H1 (cell line): ENCODE results near the gene ADAM12. TPM values are rescaled to one million over a fixed set of nuclear protein-coding genes. Genes with fewer than 3 reads are reported as not detected.

Source experiments
- CTCF ChIA-PET: fragments of 300-600 bp; sonication (Branson Sonifier 250); formaldehyde crosslinking; loops from one replicate; lab custom pipeline; 2021; ENCODE audit not compliant: partially characterized antibody; lab: Charles Lee
- POLR2A ChIA-PET: fragments of 300-600 bp; sonication (Branson Sonifier 250); formaldehyde crosslinking; loops from one replicate; lab custom pipeline; 2021; ENCODE audit warnings: inconsistent platforms; ENCODE audit not compliant: partially characterized antibody; lab: Charles Lee
- DNase-seq, 2 experiments: peaks; one replicate each; pipeline versions ENCODE4 v3.0.0 to v3.0.0-alpha.2; 2010 to 2022; ENCODE audit warnings: low spot score in 2 of 2, low read depth in 1 of 2, mixed read lengths in 1 of 2
- FAIRE-seq: peaks from 2 replicates; lab custom pipeline; 2011; peaks lifted over from hg19 to GRCh38; lab: Jason Lieb, UNC
- H2AFZ ChIP-seq: 2 replicates; pipeline ENCODE4 v1.8.1; 2012; ENCODE audit warnings: low read length, inconsistent platforms
- H2AK5ac ChIP-seq: 2 replicates; pipeline ENCODE4 v1.6.1; 2013; ENCODE audit warnings: low read depth, low read length
- H2BK120ac ChIP-seq: replicated peaks from 2 replicates; pipeline ENCODE3; 2013; ENCODE audit warnings: low read depth, low read length, inconsistent platforms
- H2BK12ac ChIP-seq: 2 replicates; pipeline ENCODE4 v1.6.1; 2013; ENCODE audit warnings: low read depth, low read length
- H2BK15ac ChIP-seq: 2 replicates; pipeline ENCODE4 v1.6.1; 2013; ENCODE audit warnings: low read length
- H2BK20ac ChIP-seq: 2 replicates; pipeline ENCODE4 v1.6.1; 2013; ENCODE audit warnings: low read length
- H2BK5ac ChIP-seq: 2 replicates; pipeline ENCODE4 v1.6.1; 2013; ENCODE audit warnings: low read depth, low read length
- H3K14ac ChIP-seq: 2 replicates; pipeline ENCODE4 v1.6.1; 2013; ENCODE audit warnings: inconsistent platforms; ENCODE audit not compliant: insufficient read length
- H3K18ac ChIP-seq: 2 replicates; pipeline ENCODE4 v1.6.1; 2013; ENCODE audit warnings: low read length; ENCODE audit errors: extremely low read depth
- H3K23ac ChIP-seq: 2 replicates; pipeline ENCODE4 v1.6.1; 2013; ENCODE audit warnings: inconsistent platforms; ENCODE audit not compliant: insufficient read length
- H3K23me2 ChIP-seq: 2 replicates; pipeline ENCODE4 v1.6.1; 2013; ENCODE audit warnings: low read depth, low read length
- H3K27ac ChIP-seq: 2 replicates; pipeline ENCODE4 v1.6.1; 2011; ENCODE audit warnings: low read depth, low read length, inconsistent platforms
- H3K27me3 ChIP-seq, 4 experiments: replicated peaks in 1 of 4; 1 replicate in 1 of 4; 2 replicates in 3 of 4; pipeline versions ENCODE4 v1.6.1 to v1.8.1; 2011 to 2013; ENCODE audit warnings: low read length in 3 of 4, mild to moderate bottlenecking in 3 of 4, inconsistent platforms in 2 of 4, mixed read lengths in 2 of 4, moderate library complexity in 1 of 4; ENCODE audit not compliant: control insufficient read depth in 3 of 4, insufficient read depth in 3 of 4; ENCODE audit errors: extremely low read depth in 1 of 4
- H3K36me3 ChIP-seq, 4 experiments: 2 replicates each; pipeline versions ENCODE4 v1.6.1 to v1.8.1; 2011 to 2013; ENCODE audit warnings: mild to moderate bottlenecking in 4 of 4, low read length in 3 of 4, moderate library complexity in 2 of 4, control low read depth in 1 of 4, inconsistent platforms in 1 of 4; ENCODE audit not compliant: insufficient read depth in 4 of 4, control insufficient read depth in 2 of 4
- H3K4ac ChIP-seq: replicated peaks from 2 replicates; pipeline ENCODE3; 2013; ENCODE audit warnings: low read length, low read depth, mixed read lengths, inconsistent platforms; ENCODE audit not compliant: insufficient read length
- H3K4me1 ChIP-seq, 4 experiments: replicated peaks in 1 of 4; 1 replicate in 1 of 4; 2 replicates in 3 of 4; pipeline versions ENCODE4 v1.6.1 to v1.8.1; 2011 to 2013; ENCODE audit warnings: low read length in 3 of 4, inconsistent platforms in 2 of 4, mixed read lengths in 1 of 4; ENCODE audit not compliant: insufficient read depth in 4 of 4, control insufficient read depth in 3 of 4
- H3K4me2 ChIP-seq, 2 experiments: 2 replicates each; pipeline versions ENCODE4 v1.6.1 to v1.8.1; 2011 to 2013; ENCODE audit warnings: low read depth in 2 of 2, low read length in 2 of 2, control low read depth in 1 of 2, inconsistent platforms in 1 of 2, mild to moderate bottlenecking in 1 of 2; ENCODE audit not compliant: insufficient read depth in 1 of 2
- H3K4me3 ChIP-seq, 4 experiments: fragments of 200-600, 300-600 bp in 1 of 4; sonication (generic), shearing (Covaris generic), sonication (Bioruptor Twin) in 1 of 4; 2 replicates each; pipeline versions ENCODE4 v1.5.1 to v1.8.1; 2011 to 2016; ENCODE audit warnings: low read length in 4 of 4, low read depth in 3 of 4, control low read depth in 2 of 4, inconsistent platforms in 2 of 4, mild to moderate bottlenecking in 2 of 4, mixed read lengths in 1 of 4, moderate library complexity in 1 of 4; ENCODE audit not compliant: insufficient read depth in 2 of 4; ENCODE audit errors: extremely low read depth in 1 of 4
- H3K56ac ChIP-seq: replicated peaks from 2 replicates; pipeline ENCODE3; 2013; ENCODE audit warnings: low read depth, mild to moderate bottlenecking, mixed read lengths, low read length, inconsistent platforms; ENCODE audit not compliant: insufficient read length
- H3K79me1 ChIP-seq: 2 replicates; pipeline ENCODE4 v1.6.1; 2013; ENCODE audit warnings: low read depth, low read length, control low read depth
- H3K79me2 ChIP-seq, 2 experiments: 2 replicates each; pipeline versions ENCODE4 v1.6.1 to v1.8.1; 2012 to 2013; ENCODE audit warnings: low read length in 2 of 2, mild to moderate bottlenecking in 2 of 2, inconsistent platforms in 1 of 2; ENCODE audit not compliant: insufficient read depth in 2 of 2, control insufficient read depth in 1 of 2
- H3K9ac ChIP-seq, 4 experiments: replicated peaks in 1 of 4; 1 replicate in 1 of 4; 2 replicates in 3 of 4; pipeline versions ENCODE4 v1.6.1 to v1.8.1; 2011 to 2013; ENCODE audit warnings: low read depth in 3 of 4, low read length in 3 of 4, control low read depth in 2 of 4, mild to moderate bottlenecking in 2 of 4, moderate library complexity in 2 of 4, inconsistent platforms in 1 of 4; ENCODE audit errors: extremely low read depth in 1 of 4
- H3K9me3 ChIP-seq, 2 experiments: 2 replicates each; pipeline versions ENCODE4 v1.6.1 to v1.8.1; 2012 to 2013; ENCODE audit warnings: mild to moderate bottlenecking in 2 of 2, moderate library complexity in 2 of 2, control low read depth in 1 of 2, inconsistent platforms in 1 of 2, low read depth in 1 of 2, low read length in 1 of 2, mixed read lengths in 1 of 2; ENCODE audit not compliant: insufficient read depth in 2 of 2
- H4K20me1 ChIP-seq, 2 experiments: replicated peaks in 1 of 2; 2 replicates each; pipeline versions ENCODE3 to v1.8.1; 2011 to 2013; ENCODE audit warnings: inconsistent platforms in 2 of 2, low read length in 2 of 2, mild to moderate bottlenecking in 1 of 2; ENCODE audit not compliant: insufficient read depth in 2 of 2, control insufficient read depth in 1 of 2
- H4K5ac ChIP-seq: 2 replicates; pipeline ENCODE4 v1.6.1; 2013; ENCODE audit warnings: low read length, low read depth, mixed read lengths, inconsistent platforms; ENCODE audit not compliant: insufficient read length
- H4K8ac ChIP-seq: 2 replicates; pipeline ENCODE4 v1.8.0; 2013; ENCODE audit warnings: mild to moderate bottlenecking, moderate library complexity, low read length, inconsistent platforms; ENCODE audit not compliant: insufficient read depth; ENCODE audit errors: extremely low read depth
- H4K91ac ChIP-seq: replicated peaks from 2 replicates; pipeline ENCODE3; 2013; ENCODE audit warnings: low read length, mixed read lengths, inconsistent platforms; ENCODE audit not compliant: insufficient read length
- BACH1 ChIP-seq: IDR thresholded peaks from 2 replicates; pipeline ENCODE4 v1.6.1; 2012; ENCODE audit warnings: low read length, improper control_type of control experiment
- CREB1 ChIP-seq: IDR thresholded peaks from 2 replicates; pipeline ENCODE4 v1.6.1; 2012; ENCODE audit warnings: inconsistent platforms
- EP300 ChIP-seq, 2 experiments: IDR thresholded peaks; 1 replicate in 1 of 2; 2 replicates in 1 of 2; pipeline ENCODE4 v1.6.1; 2011 to 2012; ENCODE audit warnings: low read depth in 2 of 2, low read length in 2 of 2, mild to moderate bottlenecking in 2 of 2, borderline replicate concordance in 1 of 2, inconsistent platforms in 1 of 2, moderate library complexity in 1 of 2
- FOSL1 ChIP-seq: IDR thresholded peaks from 2 replicates; pipeline ENCODE4 v1.6.1; 2011; ENCODE audit warnings: mild to moderate bottlenecking, low read depth, low read length, moderate library complexity; ENCODE audit not compliant: insufficient read depth
- GABPA ChIP-seq: IDR thresholded peaks from 2 replicates; pipeline ENCODE4 v1.6.1; 2011; ENCODE audit warnings: mild to moderate bottlenecking, low read length, moderate library complexity, borderline replicate concordance; ENCODE audit not compliant: insufficient read depth
- JUN ChIP-seq: IDR thresholded peaks from 2 replicates; pipeline ENCODE4 v1.6.1; 2011; ENCODE audit warnings: low read depth, mild to moderate bottlenecking, improper control_type of control experiment, low read length
- SP2 ChIP-seq: IDR thresholded peaks from 2 replicates; pipeline ENCODE4 v1.6.1; 2012; ENCODE audit warnings: mild to moderate bottlenecking, low read length, inconsistent platforms
- YY1 ChIP-seq: IDR thresholded peaks from 2 replicates; pipeline ENCODE4 v1.6.1; 2011; ENCODE audit warnings: low read depth, mild to moderate bottlenecking, low read length
- WGBS, 2 experiments: shearing (Covaris generic) in 1 of 2; methylation state at CpG; one replicate each; pipeline versions ENCODE4 v1.1.6 to v1.1.7; 2013 to 2015; ENCODE audit warnings: low lambda C conversion rate in 2 of 2, mixed read lengths in 2 of 2, inconsistent platforms in 1 of 2, low coverage in 1 of 2, missing lambda C conversion rate in 1 of 2; ENCODE audit not compliant: insufficient replicate concordance in 2 of 2, insufficient coverage in 1 of 2, insufficient read length in 1 of 2; ENCODE audit errors: extremely low coverage in 1 of 2, missing lambda C conversion rate in 1 of 2; 5-methylcytosine and 5-hydroxymethylcytosine counted together
- polyA plus RNA-seq, 7 experiments: library from polyadenylated mRNA; depleted of rRNA in 3 of 7; stranded (reverse) in 5 of 7; unstranded in 2 of 7; fragments of >200 nt in 5 of 7; fragments of 200-250 nt in 2 of 7; gene quantifications; 1 replicate in 5 of 7; 2 replicates in 1 of 7; 4 replicates in 1 of 7; pipeline versions ENCODE4 v1.2.1 to v1.2.3, GENCODE V29; 2011 to 2013; ENCODE audit warnings: missing spikeins in 2 of 7, mixed read lengths in 2 of 7
- total RNA-seq: library from RNA; stranded (reverse); fragmentation: NEBNext Ultra II Directional; extraction: Animal tissue kit (Norgen Biotek cat#: 25700); gene quantifications from 2 replicates; pipeline ENCODE4 v1.2.1, GENCODE V29; 2021
- TF ChIP-seq, protein P1 (sequence below): IDR thresholded peaks from 2 replicates; pipeline ENCODE4 v1.6.1; 2012; ENCODE audit warnings: inconsistent platforms
- TF ChIP-seq, protein P2 (sequence below), 3 experiments: IDR thresholded peaks; 1 replicate in 2 of 3; 2 replicates in 1 of 3; pipeline versions ENCODE4 v1.5.1 to v1.6.1; 2011; ENCODE audit warnings: low read length in 3 of 3, mild to moderate bottlenecking in 3 of 3, inconsistent platforms in 2 of 3, low read depth in 1 of 3, moderate library complexity in 1 of 3; ENCODE audit not compliant: insufficient read depth in 1 of 3; ENCODE audit errors: control extremely low read depth in 1 of 3

The ADAM12 gene
- total and polyA plus RNA-seq, 2 of the 8 experiments (the other 6 are each of a cell fraction or from before 2014, with no cell fraction given), result 0.07 to 0.17 TPM

GRCh38 chr10:126331101-126331500 is 57.2 kb downstream of the ADAM12 start:
- no peak overlapping the region for H2AK5ac ChIP-seq
- no peak for DNase-seq
- H3K23me2 ChIP-seq, result no peaks in the 10 kb centered on the region
- peaks cover 0 to 1% (median 0%) of the 10 kb centered on the region in 4 experiments; a peak in 1 of 7 replicates for H3K27me3 ChIP-seq
- no peak overlapping the region for H2BK15ac ChIP-seq
- H2BK120ac ChIP-seq, result no peak overlapping the region
- POLR2A ChIA-PET, result no interaction called here
- no peak overlapping the region for H2BK12ac ChIP-seq
- H4K20me1 ChIP-seq, result no peaks in the 10 kb centered on the region
- H2BK20ac ChIP-seq, result no peak overlapping the region
- no peaks in the 10 kb centered on the region for H3K36me3 ChIP-seq
- H3K4ac ChIP-seq, result no peak overlapping the region
- H2AFZ ChIP-seq, result no peak overlapping the region
- H3K4me3 ChIP-seq, result no peak overlapping the region
- no peak overlapping the region for H3K23ac ChIP-seq
- no peaks in the 10 kb centered on the region for H3K79me1 ChIP-seq
- H3K14ac ChIP-seq, result no peak overlapping the region
- no peak overlapping the region for H4K91ac ChIP-seq
- no peaks in the 10 kb centered on the region for H3K79me2 ChIP-seq
- no peak overlapping the region for H4K8ac ChIP-seq
- H3K27ac ChIP-seq, result no peak overlapping the region
- no peak overlapping the region for H3K9ac ChIP-seq
- H3K9me3 ChIP-seq, result no peaks in the 10 kb centered on the region
- CTCF ChIA-PET, result no interaction called here
- FAIRE-seq, result no peak
- WGBS, 2 experiments, result 92% methylated on average over 3 of the region's 3 CpGs; no CpG with 5 or more reads in 1 of the 2 experiments
- no peak overlapping the region for H2BK5ac ChIP-seq
- H3K56ac ChIP-seq, result no peak overlapping the region
- H3K4me1 ChIP-seq, result no peaks in the 10 kb centered on the region
- no peak overlapping the region for H3K4me2 ChIP-seq
- no peak overlapping the region for H4K5ac ChIP-seq
- H3K18ac ChIP-seq, result no peak overlapping the region
- no peak for TF ChIP-seq CREB1
- no peak for TF ChIP-seq BACH1
- TF ChIP-seq GABPA, result no peak
- TF ChIP-seq, protein P1, sequence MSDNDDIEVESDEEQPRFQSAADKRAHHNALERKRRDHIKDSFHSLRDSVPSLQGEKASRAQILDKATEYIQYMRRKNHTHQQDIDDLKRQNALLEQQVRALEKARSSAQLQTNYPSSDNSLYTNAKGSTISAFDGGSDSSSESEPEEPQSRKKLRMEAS, result no peak
- TF ChIP-seq YY1, result no peak
- TF ChIP-seq JUN, result no peak
- no peak for TF ChIP-seq EP300 (IDR thresholded peaks at IDR 0.05; ENCODE audit: borderline replicate concordance in 1 of 2, low read depth in 2 of 2, low read length in 2 of 2)
- no peak for TF ChIP-seq FOSL1
- TF ChIP-seq, protein P2, sequence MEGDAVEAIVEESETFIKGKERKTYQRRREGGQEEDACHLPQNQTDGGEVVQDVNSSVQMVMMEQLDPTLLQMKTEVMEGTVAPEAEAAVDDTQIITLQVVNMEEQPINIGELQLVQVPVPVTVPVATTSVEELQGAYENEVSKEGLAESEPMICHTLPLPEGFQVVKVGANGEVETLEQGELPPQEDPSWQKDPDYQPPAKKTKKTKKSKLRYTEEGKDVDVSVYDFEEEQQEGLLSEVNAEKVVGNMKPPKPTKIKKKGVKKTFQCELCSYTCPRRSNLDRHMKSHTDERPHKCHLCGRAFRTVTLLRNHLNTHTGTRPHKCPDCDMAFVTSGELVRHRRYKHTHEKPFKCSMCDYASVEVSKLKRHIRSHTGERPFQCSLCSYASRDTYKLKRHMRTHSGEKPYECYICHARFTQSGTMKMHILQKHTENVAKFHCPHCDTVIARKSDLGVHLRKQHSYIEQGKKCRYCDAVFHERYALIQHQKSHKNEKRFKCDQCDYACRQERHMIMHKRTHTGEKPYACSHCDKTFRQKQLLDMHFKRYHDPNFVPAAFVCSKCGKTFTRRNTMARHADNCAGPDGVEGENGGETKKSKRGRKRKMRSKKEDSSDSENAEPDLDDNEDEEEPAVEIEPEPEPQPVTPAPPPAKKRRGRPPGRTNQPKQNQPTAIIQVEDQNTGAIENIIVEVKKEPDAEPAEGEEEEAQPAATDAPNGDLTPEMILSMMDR (IDR thresholded peaks at IDR 0.05; ENCODE audit: control extremely low read depth in 1 of 3, insufficient read depth in 1 of 3, low read depth in 1 of 3, low read length in 3 of 3), result no peak
- TF ChIP-seq SP2, result no peak
